Osteoblast (primary cell): ENCODE data around the gene TMED9. TPM values are rescaled to one million over a fixed set of nuclear protein-coding genes. Genes with fewer than 3 reads are reported as not detected.
A peak's percentile ranks its signal among the peaks of the same experiment; 100 is the strongest.

Experiments
- DNase-seq: peaks from one replicate; pipeline ENCODE4 v3.0.0; 2011; ENCODE audit warnings: low spot score, mixed read lengths; ENCODE audit not compliant: insufficient read length; ENCODE audit errors: missing footprints
- H2AFZ ChIP-seq: 2 replicates; pipeline ENCODE4 v1.6.0; 2011; ENCODE audit warnings: mild to moderate bottlenecking, low read length
- H3K27ac ChIP-seq: 2 replicates; pipeline ENCODE4 v1.5.1; 2011; ENCODE audit warnings: mild to moderate bottlenecking, low read depth, low read length, moderate library complexity
- H3K27me3 ChIP-seq: 2 replicates; pipeline ENCODE4 v1.6.0; 2012; ENCODE audit warnings: mild to moderate bottlenecking, control low read depth, inconsistent platforms, low read length, moderate library complexity; ENCODE audit not compliant: insufficient read depth
- H3K36me3 ChIP-seq: 2 replicates; pipeline ENCODE4 v1.5.1; 2011; ENCODE audit warnings: mild to moderate bottlenecking, low read length, control low read depth, moderate library complexity; ENCODE audit not compliant: insufficient read depth
- H3K4me1 ChIP-seq: 2 replicates; pipeline ENCODE4 v1.5.1; 2011; ENCODE audit warnings: mild to moderate bottlenecking, low read length, control low read depth, moderate library complexity; ENCODE audit not compliant: insufficient read depth
- H3K4me2 ChIP-seq: 2 replicates; pipeline ENCODE4 v1.6.0; 2011; ENCODE audit warnings: mild to moderate bottlenecking, low read length; ENCODE audit not compliant: insufficient read depth
- H3K4me3 ChIP-seq: fragments of 200-600 bp; sonication (generic); 3 replicates; pipeline ENCODE4 v1.5.1; 2012; ENCODE audit warnings: mild to moderate bottlenecking, low read length, inconsistent platforms; ENCODE audit not compliant: insufficient read depth
- H3K79me2 ChIP-seq: 2 replicates; pipeline ENCODE4 v1.6.0; 2012; ENCODE audit warnings: mild to moderate bottlenecking, low read length, control low read depth, inconsistent platforms; ENCODE audit not compliant: insufficient read depth
- H3K9me3 ChIP-seq: 2 replicates; pipeline ENCODE4 v1.5.1; 2011; ENCODE audit warnings: low read depth, low read length, control low read depth
- H4K20me1 ChIP-seq: 2 replicates; pipeline ENCODE4 v1.6.0; 2012; ENCODE audit warnings: mild to moderate bottlenecking, low read length, control low read depth; ENCODE audit not compliant: insufficient read depth
- CTCF ChIP-seq: IDR thresholded peaks from 2 replicates; pipeline ENCODE4 v1.5.1; 2011; ENCODE audit warnings: mild to moderate bottlenecking, low read depth, low read length, moderate library complexity; ENCODE audit errors: extremely low read depth
- total RNA-seq: library from RNA; depleted of rRNA; stranded (reverse); fragments of >200 nt; gene quantifications from 2 replicates; pipeline ENCODE4 v1.2.3, GENCODE V29; 2012

TMED9 gene
- total RNA-seq, 1 donor = 96.6 TPM

GRCh38 chr5:177609076-177610059 is 17.4 kb downstream of the TMED9 start:
- no peak overlapping the region for H3K4me2 ChIP-seq
- TF ChIP-seq CTCF = no peak
- peak; percentile 68 for DNase-seq

GRCh38 chr5:177610131-177610769 is 18.2 kb downstream of the TMED9 start:
- peak; percentile 71 for DNase-seq
- H4K20me1 ChIP-seq = peaks cover 18% of the 10 kb centered on the region
- no peaks in the 10 kb centered on the region for H3K27me3 ChIP-seq
- H3K4me1 ChIP-seq = no peaks in the 10 kb centered on the region
- no peak overlapping the region for H3K4me2 ChIP-seq
- no peaks in the 10 kb centered on the region for H3K79me2 ChIP-seq
- H3K9me3 ChIP-seq = no peaks in the 10 kb centered on the region
- no peak overlapping the region for H3K27ac ChIP-seq
- H3K36me3 ChIP-seq = peaks cover 6% of the 10 kb centered on the region
- no peak overlapping the region for H3K4me3 ChIP-seq
- no peak overlapping the region for H2AFZ ChIP-seq
- no peak for TF ChIP-seq CTCF

More at GRCh38 chr5:177609076-177610059, 17.4 kb downstream of the TMED9 start:
- no peaks in the 10 kb centered on the region for H3K4me1 ChIP-seq
- H3K27me3 ChIP-seq = no peaks in the 10 kb centered on the region
- H3K9me3 ChIP-seq = no peaks in the 10 kb centered on the region
- no peaks in the 10 kb centered on the region for H3K79me2 ChIP-seq
- H3K4me3 ChIP-seq = no peak overlapping the region
- peaks cover 6% of the 10 kb centered on the region for H3K36me3 ChIP-seq
- peaks cover 18% of the 10 kb centered on the region for H4K20me1 ChIP-seq
- H2AFZ ChIP-seq = no peak overlapping the region
- H3K27ac ChIP-seq = no peak overlapping the region

- H3K9me3 ChIP-seq = no peaks in the 10 kb centered on the region
- H3K4me3 ChIP-seq = no peak overlapping the region
- H3K4me1 ChIP-seq = no peaks in the 10 kb centered on the region
- H4K20me1 ChIP-seq = peaks cover 16% of the 10 kb centered on the region
- no peak overlapping the region for H3K4me2 ChIP-seq
- H3K27me3 ChIP-seq = no peaks in the 10 kb centered on the region
- peak; percentile 42 for DNase-seq
- H3K36me3 ChIP-seq = peaks cover 6% of the 10 kb centered on the region
- no peaks in the 10 kb centered on the region for H3K79me2 ChIP-seq
- no peak for TF ChIP-seq CTCF
- H3K27ac ChIP-seq = no peak overlapping the region
- no peak overlapping the region for H2AFZ ChIP-seq
These were observed 18.9 kb downstream of the TMED9 start for GRCh38 chr5:177610770-177611445.
